H1 (cell line): ENCODE results near the gene HINT3. TPM values are rescaled to one million over a fixed set of nuclear protein-coding genes. Genes with fewer than 3 reads are reported as not detected.

Experiments
- GTF2F1 ChIP-seq: IDR thresholded peaks from 2 replicates; pipeline ENCODE4 v1.6.1; 2012; ENCODE audit warnings: low read depth, low read length, improper control_type of control experiment, borderline replicate concordance
- NRF1 ChIP-seq: IDR thresholded peaks from 2 replicates; pipeline ENCODE4 v1.6.1; 2011; ENCODE audit warnings: mild to moderate bottlenecking, low read depth, low read length, improper control_type of control experiment
- PHF8 ChIP-seq: fragments of 200-600 bp; sonication (generic); conservative IDR thresholded peaks from 2 replicates; pipeline ENCODE4 v1.7.1; 2012; ENCODE audit warnings: low read depth, mild to moderate bottlenecking, inconsistent platforms, low read length, moderate library complexity
- SP2 ChIP-seq: IDR thresholded peaks from 2 replicates; pipeline ENCODE4 v1.6.1; 2012; ENCODE audit warnings: mild to moderate bottlenecking, low read length, inconsistent platforms
- polyA plus RNA-seq, 7 experiments: library from polyadenylated mRNA; depleted of rRNA in 3 of 7; stranded (reverse) in 5 of 7; unstranded in 2 of 7; fragments of >200 nt in 5 of 7; fragments of 200-250 nt in 2 of 7; gene quantifications; 1 replicate in 5 of 7; 2 replicates in 1 of 7; 4 replicates in 1 of 7; pipeline versions ENCODE4 v1.2.1 to v1.2.3, GENCODE V29; 2011 to 2013; ENCODE audit warnings: missing spikeins in 2 of 7, mixed read lengths in 2 of 7
- total RNA-seq: library from RNA; stranded (reverse); fragmentation: NEBNext Ultra II Directional; extraction: Animal tissue kit (Norgen Biotek cat#: 25700); gene quantifications from 2 replicates; pipeline ENCODE4 v1.2.1, GENCODE V29; 2021
- TF ChIP-seq, protein P1 (sequence below): fragments of 300-600 bp; sonication (generic); IDR thresholded peaks from 2 replicates; pipeline ENCODE4 v1.7.1; 2012; ENCODE audit warnings: low read length, moderate library complexity, mild to moderate bottlenecking, inconsistent platforms; ENCODE audit not compliant: insufficient replicate concordance
- TF ChIP-seq, protein P2 (sequence below), 3 experiments: IDR thresholded peaks; 1 replicate in 2 of 3; 2 replicates in 1 of 3; pipeline versions ENCODE4 v1.5.1 to v1.6.1; 2011; ENCODE audit warnings: low read length in 3 of 3, mild to moderate bottlenecking in 3 of 3, inconsistent platforms in 2 of 3, low read depth in 1 of 3, moderate library complexity in 1 of 3; ENCODE audit not compliant: insufficient read depth in 1 of 3; ENCODE audit errors: control extremely low read depth in 1 of 3

The HINT3 gene
- total and polyA plus RNA-seq, 2 of the 8 experiments (the other 6 are each of a cell fraction or from before 2014, with no cell fraction given) = 1.2 to 7.8 TPM

DNA sequence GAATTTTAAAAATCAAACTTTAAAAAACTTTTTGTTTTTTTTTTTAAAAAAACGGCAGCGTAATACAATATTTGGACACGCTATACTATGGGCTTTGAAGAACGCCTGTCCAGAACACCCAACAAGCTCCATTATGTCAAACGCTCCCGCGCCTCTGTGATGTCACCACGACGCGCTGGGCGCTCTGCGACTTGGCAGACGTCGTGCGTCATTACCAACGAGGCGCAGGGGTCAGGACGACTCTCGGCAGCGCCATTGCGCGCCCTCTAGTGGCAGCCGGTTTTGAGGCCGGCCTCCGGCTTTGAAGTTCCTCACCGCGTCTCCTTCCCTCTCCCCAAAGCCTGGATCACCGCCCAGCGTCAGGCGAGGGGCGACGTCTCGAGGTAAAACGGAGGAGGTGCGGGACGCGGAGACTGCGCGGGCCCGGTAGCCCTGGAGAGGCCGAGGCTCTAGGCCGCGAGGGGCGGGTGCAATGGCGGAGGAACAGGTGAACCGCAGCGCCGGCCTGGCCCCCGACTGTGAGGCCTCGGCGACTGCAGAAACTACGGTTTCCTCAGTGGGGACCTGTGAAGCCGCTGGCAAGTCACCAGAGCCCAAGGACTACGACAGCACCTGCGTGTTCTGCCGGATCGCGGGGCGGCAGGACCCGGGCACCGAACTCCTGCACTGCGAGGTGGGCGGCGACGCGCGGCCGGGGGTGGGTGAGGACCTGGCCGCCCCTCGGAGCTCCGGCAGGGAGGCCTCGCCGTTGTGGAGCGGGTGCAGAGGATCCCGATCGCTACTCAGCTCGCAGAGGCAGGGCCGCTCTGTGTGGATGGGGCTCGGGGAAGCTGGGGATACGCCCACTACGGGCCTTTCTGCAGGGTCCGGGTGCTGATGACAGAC is at the start of gene HINT3 (continued):
- TF ChIP-seq, protein P1, sequence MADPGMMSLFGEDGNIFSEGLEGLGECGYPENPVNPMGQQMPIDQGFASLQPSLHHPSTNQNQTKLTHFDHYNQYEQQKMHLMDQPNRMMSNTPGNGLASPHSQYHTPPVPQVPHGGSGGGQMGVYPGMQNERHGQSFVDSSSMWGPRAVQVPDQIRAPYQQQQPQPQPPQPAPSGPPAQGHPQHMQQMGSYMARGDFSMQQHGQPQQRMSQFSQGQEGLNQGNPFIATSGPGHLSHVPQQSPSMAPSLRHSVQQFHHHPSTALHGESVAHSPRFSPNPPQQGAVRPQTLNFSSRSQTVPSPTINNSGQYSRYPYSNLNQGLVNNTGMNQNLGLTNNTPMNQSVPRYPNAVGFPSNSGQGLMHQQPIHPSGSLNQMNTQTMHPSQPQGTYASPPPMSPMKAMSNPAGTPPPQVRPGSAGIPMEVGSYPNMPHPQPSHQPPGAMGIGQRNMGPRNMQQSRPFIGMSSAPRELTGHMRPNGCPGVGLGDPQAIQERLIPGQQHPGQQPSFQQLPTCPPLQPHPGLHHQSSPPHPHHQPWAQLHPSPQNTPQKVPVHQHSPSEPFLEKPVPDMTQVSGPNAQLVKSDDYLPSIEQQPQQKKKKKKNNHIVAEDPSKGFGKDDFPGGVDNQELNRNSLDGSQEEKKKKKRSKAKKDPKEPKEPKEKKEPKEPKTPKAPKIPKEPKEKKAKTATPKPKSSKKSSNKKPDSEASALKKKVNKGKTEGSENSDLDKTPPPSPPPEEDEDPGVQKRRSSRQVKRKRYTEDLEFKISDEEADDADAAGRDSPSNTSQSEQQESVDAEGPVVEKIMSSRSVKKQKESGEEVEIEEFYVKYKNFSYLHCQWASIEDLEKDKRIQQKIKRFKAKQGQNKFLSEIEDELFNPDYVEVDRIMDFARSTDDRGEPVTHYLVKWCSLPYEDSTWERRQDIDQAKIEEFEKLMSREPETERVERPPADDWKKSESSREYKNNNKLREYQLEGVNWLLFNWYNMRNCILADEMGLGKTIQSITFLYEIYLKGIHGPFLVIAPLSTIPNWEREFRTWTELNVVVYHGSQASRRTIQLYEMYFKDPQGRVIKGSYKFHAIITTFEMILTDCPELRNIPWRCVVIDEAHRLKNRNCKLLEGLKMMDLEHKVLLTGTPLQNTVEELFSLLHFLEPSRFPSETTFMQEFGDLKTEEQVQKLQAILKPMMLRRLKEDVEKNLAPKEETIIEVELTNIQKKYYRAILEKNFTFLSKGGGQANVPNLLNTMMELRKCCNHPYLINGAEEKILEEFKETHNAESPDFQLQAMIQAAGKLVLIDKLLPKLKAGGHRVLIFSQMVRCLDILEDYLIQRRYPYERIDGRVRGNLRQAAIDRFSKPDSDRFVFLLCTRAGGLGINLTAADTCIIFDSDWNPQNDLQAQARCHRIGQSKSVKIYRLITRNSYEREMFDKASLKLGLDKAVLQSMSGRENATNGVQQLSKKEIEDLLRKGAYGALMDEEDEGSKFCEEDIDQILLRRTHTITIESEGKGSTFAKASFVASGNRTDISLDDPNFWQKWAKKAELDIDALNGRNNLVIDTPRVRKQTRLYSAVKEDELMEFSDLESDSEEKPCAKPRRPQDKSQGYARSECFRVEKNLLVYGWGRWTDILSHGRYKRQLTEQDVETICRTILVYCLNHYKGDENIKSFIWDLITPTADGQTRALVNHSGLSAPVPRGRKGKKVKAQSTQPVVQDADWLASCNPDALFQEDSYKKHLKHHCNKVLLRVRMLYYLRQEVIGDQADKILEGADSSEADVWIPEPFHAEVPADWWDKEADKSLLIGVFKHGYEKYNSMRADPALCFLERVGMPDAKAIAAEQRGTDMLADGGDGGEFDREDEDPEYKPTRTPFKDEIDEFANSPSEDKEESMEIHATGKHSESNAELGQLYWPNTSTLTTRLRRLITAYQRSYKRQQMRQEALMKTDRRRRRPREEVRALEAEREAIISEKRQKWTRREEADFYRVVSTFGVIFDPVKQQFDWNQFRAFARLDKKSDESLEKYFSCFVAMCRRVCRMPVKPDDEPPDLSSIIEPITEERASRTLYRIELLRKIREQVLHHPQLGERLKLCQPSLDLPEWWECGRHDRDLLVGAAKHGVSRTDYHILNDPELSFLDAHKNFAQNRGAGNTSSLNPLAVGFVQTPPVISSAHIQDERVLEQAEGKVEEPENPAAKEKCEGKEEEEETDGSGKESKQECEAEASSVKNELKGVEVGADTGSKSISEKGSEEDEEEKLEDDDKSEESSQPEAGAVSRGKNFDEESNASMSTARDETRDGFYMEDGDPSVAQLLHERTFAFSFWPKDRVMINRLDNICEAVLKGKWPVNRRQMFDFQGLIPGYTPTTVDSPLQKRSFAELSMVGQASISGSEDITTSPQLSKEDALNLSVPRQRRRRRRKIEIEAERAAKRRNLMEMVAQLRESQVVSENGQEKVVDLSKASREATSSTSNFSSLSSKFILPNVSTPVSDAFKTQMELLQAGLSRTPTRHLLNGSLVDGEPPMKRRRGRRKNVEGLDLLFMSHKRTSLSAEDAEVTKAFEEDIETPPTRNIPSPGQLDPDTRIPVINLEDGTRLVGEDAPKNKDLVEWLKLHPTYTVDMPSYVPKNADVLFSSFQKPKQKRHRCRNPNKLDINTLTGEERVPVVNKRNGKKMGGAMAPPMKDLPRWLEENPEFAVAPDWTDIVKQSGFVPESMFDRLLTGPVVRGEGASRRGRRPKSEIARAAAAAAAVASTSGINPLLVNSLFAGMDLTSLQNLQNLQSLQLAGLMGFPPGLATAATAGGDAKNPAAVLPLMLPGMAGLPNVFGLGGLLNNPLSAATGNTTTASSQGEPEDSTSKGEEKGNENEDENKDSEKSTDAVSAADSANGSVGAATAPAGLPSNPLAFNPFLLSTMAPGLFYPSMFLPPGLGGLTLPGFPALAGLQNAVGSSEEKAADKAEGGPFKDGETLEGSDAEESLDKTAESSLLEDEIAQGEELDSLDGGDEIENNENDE = no peak
- TF ChIP-seq, protein P2, sequence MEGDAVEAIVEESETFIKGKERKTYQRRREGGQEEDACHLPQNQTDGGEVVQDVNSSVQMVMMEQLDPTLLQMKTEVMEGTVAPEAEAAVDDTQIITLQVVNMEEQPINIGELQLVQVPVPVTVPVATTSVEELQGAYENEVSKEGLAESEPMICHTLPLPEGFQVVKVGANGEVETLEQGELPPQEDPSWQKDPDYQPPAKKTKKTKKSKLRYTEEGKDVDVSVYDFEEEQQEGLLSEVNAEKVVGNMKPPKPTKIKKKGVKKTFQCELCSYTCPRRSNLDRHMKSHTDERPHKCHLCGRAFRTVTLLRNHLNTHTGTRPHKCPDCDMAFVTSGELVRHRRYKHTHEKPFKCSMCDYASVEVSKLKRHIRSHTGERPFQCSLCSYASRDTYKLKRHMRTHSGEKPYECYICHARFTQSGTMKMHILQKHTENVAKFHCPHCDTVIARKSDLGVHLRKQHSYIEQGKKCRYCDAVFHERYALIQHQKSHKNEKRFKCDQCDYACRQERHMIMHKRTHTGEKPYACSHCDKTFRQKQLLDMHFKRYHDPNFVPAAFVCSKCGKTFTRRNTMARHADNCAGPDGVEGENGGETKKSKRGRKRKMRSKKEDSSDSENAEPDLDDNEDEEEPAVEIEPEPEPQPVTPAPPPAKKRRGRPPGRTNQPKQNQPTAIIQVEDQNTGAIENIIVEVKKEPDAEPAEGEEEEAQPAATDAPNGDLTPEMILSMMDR (IDR thresholded peaks at IDR 0.05; ENCODE audit: control extremely low read depth in 1 of 3, insufficient read depth in 1 of 3, low read depth in 1 of 3, low read length in 3 of 3) = peak; percentile 86 to 99 (median 95)
- peak; percentile 40; the same call in 1 of the 2 replicates for TF ChIP-seq SP2
- TF ChIP-seq NRF1 = no peak
- TF ChIP-seq GTF2F1 = no peak
- TF ChIP-seq PHF8 = peak; percentile 60
